ENCODE measurements around the gene CHI3L2. TPM values are rescaled to one million over a fixed set of nuclear protein-coding genes. Genes with fewer than 3 reads are reported as not detected.

The CHI3L2 gene
- total RNA-seq, 1 experiment from 2014 or later, result not detected

DNA sequence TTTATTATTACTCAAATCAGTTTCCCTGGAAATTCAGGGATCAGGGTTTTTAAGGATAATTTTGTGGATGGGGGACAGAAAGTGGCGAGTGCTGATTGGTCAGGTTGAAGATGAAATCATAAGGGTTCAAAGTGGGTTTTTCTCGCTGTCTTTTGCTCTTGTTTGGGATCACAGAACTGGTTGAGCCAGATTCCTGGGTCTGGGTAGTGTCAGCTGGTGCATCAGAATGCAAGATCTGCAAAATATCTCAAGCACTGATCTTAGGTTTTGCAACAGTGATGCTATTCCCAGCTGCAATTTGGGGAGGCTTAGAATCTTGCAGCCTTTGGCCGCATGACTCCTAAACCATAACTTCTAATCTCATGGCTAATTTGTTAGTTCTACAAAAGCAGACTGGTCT is 9.3 kb downstream of the CHI3L2 start:
- in situ Hi-C loops (cut with HindIII; ENCODE audit: low sequenced_read_pairs), result no loop called here
- DNase-seq (ENCODE audit: low spot score), result no peak

- no peak for DNase-seq (ENCODE audit: low spot score)
- in situ Hi-C loops (cut with HindIII; ENCODE audit: low sequenced_read_pairs), result no loop called here
These were observed 10.7 kb downstream of the CHI3L2 start for GRCh38 chr1:111238056-111238795.

DNA sequence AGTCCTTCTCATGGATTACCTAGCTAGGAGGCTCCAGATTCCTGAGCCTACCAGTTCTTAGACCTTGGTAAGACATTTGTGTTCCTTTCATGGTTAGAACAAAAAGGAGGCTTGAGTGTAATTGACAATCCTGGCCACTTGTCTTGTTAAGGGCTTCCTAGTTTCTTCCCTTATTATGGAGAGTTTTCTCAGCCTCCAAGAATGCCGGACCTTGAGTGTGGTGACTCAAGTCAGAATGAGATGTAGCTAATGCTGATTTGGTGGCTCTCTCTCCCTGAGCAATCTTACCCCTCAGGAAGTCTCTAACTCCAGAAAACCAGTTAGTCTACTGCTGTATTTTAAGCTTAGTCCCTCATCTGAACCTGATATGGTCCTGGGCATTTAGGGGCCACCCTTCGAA is 14.3 kb downstream of the CHI3L2 start:
- no peak for DNase-seq (ENCODE audit: low spot score)
- in situ Hi-C loops (cut with HindIII; ENCODE audit: low sequenced_read_pairs), result no loop called here

DNA sequence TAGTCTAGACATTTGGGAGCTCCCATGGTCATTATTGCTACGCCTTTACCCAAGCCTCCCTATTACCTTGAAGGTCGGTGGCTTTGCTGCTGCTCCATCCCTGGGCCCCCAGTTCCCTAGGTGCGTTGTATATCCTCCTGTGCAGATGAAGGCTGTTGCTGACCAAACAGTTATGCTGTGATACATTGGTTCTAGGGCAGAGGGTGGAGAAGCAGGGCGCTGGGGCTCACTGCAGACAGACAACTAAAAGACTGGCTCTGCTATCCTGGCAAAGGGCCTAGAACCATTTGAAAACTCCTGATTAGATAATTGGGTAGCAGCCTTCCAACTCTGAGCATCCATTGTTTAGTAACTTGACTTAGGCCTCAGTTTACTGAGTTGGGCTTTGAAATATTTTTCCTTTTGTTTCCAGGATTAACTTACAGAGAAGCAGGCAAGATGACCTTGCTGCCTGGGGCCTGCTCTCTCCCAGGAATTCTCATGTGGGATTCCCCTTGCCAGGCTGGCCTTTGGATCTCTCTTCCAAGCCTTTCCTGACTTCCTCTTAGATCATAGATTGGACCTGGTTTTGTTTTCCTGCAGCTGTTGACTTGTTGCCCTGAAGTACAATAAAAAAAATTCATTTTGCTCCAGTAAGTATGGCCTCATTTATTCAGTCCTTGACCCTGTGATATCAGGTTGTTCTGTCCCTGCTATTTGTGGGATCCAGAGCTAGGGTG is 15.5 kb downstream of the CHI3L2 start:
- in situ Hi-C loops (cut with HindIII; ENCODE audit: low sequenced_read_pairs), result no loop called here
- DNase-seq (ENCODE audit: low spot score), result no peak

GRCh38 chr1:111247125-111247838 is 19.8 kb downstream of the CHI3L2 start:
- DNase-seq (ENCODE audit: low spot score), result no peak
- in situ Hi-C loops (cut with HindIII; ENCODE audit: low sequenced_read_pairs), result no loop called here

- in situ Hi-C loops (cut with HindIII; ENCODE audit: low sequenced_read_pairs), result no loop called here
These were observed 22.4 kb downstream of the CHI3L2 start for GRCh38 chr1:111249960-111250359.

DNA sequence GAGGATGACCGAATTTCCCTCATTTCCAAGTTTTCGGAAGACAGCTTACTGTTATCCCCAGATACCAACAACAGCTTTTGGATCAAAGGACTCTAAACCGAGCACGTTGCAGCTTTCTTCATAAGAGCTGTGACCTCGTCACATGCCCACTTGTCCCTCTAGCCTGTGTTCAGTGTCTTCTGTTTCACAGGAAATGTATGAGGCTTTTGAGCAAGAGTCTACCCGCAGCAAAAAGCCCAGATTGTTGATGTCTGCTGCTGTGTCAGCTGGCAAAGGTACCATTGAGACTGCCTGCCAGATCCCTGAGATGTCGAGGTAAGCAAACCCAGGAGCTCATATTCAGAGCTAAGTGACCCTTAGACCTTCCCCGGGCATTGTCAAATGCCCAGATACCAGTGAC is 24.1 kb downstream of the CHI3L2 start:
- no peak for DNase-seq (ENCODE audit: low spot score)
- in situ Hi-C loops (cut with HindIII; ENCODE audit: low sequenced_read_pairs), result no loop called here

More at GRCh38 chr1:111249960-111250359, 22.4 kb downstream of the CHI3L2 start:
- no peak for DNase-seq (ENCODE audit: low spot score)

- in situ Hi-C loops (cut with HindIII; ENCODE audit: low sequenced_read_pairs), result no loop called here
- no peak for DNase-seq (ENCODE audit: low spot score)
These were observed 25.3 kb downstream of the CHI3L2 start for GRCh38 chr1:111252786-111253185.

GRCh38 chr1:111253876-111254275 is 26.4 kb downstream of the CHI3L2 start:
- DNase-seq (ENCODE audit: low spot score), result no peak
- in situ Hi-C loops (cut with HindIII; ENCODE audit: low sequenced_read_pairs), result no loop called here

- in situ Hi-C loops (cut with HindIII; ENCODE audit: low sequenced_read_pairs), result no loop called here
- no peak for DNase-seq (ENCODE audit: low spot score)
These were observed 29.6 kb downstream of the CHI3L2 start for GRCh38 chr1:111256988-111257658.

- no peak for DNase-seq (ENCODE audit: low spot score)
- in situ Hi-C loops (cut with HindIII; ENCODE audit: low sequenced_read_pairs), result no loop called here
These were observed 40.4 kb downstream of the CHI3L2 start for GRCh38 chr1:111267801-111268508.

- DNase-seq (ENCODE audit: low spot score), result no peak
- in situ Hi-C loops (cut with HindIII; ENCODE audit: low sequenced_read_pairs), result no loop called here
These were observed 42.4 kb downstream of the CHI3L2 start for GRCh38 chr1:111269825-111270406.

DNA sequence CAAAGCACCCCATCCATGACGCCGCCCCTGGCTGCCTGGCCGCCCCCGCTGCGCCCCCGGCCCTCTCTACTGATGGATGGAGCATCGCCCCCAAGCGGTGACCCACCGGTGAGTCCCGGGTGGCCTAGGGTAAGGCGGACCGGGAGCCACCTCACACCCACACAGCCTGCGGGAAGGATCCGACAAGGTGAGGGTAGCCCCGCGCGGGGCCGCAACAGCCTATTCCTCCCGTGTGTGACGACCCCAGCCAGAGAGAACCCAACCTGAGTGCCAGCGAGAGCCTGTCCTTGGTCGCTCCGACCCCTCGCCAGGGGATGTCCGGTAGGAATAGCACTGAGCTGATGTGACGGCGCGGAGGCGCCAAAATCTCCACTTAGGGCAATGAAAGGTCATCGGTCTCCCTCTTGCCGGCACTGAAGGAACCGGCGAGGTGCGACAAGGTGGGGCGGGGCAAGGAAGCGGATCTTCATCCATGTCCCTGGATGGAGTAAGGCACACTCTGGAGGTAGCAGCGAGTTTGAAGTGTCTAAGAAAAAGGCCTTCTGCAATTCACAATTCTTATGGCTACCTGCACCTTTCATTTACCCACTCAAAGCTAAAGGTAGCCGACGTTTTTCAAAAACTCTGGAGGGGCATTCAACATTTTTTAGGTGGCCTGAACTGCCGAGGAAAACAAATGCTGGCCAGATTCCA is 43.4 kb downstream of the CHI3L2 start:
- no peak for DNase-seq (ENCODE audit: low spot score)

DNA sequence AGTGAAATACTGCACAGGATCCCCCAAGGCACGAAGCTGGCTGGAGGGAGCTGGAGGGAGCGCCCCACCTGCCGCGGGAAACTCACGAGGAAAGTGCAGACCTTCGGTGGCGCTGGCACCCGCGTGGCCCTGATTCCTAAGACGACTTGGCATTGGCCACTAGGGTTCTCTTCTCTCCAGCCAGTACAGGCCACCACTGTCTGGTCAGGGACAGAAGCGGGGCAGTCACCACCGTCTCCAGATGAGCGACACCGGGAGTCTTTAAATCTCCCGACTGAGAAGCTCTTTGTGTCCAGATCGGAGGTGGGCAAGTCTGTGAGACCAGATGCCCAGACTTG is 43.9 kb downstream of the CHI3L2 start:
- no peak for DNase-seq (ENCODE audit: low spot score)

More for the DNA sequence above, 43.4 kb downstream of the CHI3L2 start:
- in situ Hi-C loops (cut with HindIII; ENCODE audit: low sequenced_read_pairs), result no loop called here

DNA sequence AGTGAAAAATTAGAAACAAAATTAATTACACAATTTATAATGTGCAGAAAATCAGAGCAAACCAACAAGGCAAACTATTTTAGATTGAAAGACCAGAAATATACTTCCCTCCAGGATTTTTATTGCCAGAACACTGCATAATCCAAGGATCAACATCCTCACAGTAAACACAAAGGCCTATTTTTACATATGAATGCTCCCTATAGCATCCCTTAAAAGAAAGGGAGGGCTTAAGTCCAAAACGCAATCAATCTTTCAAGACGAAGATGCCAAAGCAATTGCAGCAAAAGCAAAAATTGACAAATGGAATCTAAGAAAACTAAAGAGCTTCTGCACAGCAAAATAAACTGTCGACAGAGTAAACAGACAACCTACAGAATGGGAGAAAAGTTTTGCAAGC is 44.6 kb downstream of the CHI3L2 start:
- no peak for DNase-seq (ENCODE audit: low spot score)
- in situ Hi-C loops (cut with HindIII; ENCODE audit: low sequenced_read_pairs), result no loop called here

More for the DNA sequence above, 43.9 kb downstream of the CHI3L2 start:
- in situ Hi-C loops (cut with HindIII; ENCODE audit: low sequenced_read_pairs), result no loop called here

GRCh38 chr1:111274653-111275052 is 47.1 kb downstream of the CHI3L2 start:
- no peak for DNase-seq (ENCODE audit: low spot score)
- in situ Hi-C loops (cut with HindIII; ENCODE audit: low sequenced_read_pairs), result no loop called here

GRCh38 chr1:111275079-111275478 is 47.6 kb downstream of the CHI3L2 start:
- DNase-seq (ENCODE audit: low spot score), result no peak
- in situ Hi-C loops (cut with HindIII; ENCODE audit: low sequenced_read_pairs), result no loop called here

DNA sequence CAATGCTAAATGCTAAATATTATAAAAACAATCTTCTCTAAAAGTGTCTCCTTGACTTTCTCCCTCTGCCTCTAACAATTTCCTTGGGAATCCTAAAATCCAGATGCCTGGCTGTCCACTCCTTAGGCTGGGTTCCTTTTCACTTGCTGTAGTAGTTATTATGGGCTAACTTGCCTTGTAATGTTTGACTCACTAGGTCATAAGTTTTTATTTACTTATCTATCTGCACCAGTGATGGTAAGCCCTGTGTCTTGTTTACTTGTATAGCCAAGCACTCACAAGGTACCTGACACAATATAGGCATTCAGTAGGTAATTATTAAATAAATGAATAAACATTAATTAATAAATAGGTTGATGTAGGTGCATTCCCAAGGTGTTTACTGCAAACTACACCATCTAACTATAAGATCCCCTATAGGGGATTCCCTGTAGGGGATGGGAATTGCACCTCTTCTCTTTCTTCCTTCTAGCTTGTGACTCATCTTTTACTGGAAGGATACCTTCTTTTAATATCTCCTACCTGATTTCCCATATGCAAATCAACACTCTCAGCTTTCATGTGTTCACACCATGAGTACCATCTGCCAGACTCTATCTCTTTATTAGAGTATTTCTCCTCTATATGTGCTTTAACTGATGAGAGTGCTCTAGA is 48.4 kb downstream of the CHI3L2 start:
- no peak for DNase-seq (ENCODE audit: low spot score)
- in situ Hi-C loops (cut with HindIII; ENCODE audit: low sequenced_read_pairs), result no loop called here

All from G401 (cell line).